ENCODE measurements around the gene PITPNM1.

The PITPNM1 gene

DNA sequence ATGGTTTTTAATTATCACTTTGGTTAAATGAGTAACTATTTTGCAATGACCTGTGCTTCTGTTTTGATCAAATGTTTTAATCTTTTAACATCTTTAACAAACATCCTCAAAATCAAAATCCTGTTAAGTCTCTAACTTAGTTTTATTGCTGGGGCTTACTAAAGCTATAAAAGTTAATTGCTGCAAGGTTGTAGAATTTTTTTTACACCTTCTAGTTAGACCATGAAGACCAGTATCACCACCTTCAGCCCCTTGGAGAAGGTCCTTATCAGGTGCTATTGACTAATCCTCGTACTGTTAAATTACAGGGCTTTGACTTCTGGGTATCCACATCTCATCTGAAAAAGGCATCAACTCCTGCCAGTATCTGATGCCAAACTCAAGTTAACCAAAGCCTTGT, 30.4 kb upstream of the PITPNM1 start:
- Mint-ChIP-seq H3K36me3 (no peaks in the 10 kb centered on the region), H3K27ac (no peak overlapping the region), H3K4me3 (no peak overlapping the region), H3K27me3 (peaks cover 8% of the 10 kb centered on the region), H3K4me1 (no peaks in the 10 kb centered on the region), H3K9me3 (peaks cover 15% of the 10 kb centered on the region)
- ATAC-seq (ENCODE audit: low read depth) (no peak), DNase-seq (ENCODE audit: low spot score in 2 of 2) (no peak)

DNA sequence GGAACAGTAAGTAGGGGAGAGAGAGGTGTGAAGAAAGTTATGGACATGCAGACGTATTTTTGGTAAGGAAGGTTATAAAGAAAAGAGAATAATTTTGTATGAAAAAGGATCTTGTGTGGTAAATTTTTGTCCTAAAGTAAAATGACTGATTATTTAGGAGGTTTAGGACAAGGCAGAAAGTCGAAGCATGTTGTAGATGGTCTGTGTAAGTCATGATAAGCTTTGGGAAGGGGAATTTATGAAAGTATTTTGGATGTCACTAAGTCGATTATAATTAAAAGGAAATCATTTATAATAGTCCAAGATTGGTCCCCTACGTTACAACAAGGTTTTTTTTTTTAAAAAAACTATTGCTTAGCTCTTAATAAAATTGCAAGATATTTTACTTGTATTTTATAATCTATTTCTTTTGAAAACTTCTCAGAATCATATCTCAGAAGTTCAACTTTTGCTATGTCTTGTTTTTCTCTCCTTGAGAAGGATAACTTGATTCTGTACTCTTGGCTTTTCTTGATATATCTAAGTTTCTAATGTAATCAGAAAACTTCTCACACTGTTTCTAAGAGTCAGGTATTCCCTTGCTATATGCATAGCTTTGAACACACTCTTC, 29.0 kb upstream of the PITPNM1 start:
- no peaks in the 10 kb centered on the region for H3K36me3 Mint-ChIP-seq
- H3K27me3 Mint-ChIP-seq = peaks cover 11% of the 10 kb centered on the region
- ATAC-seq (ENCODE audit: low read depth) (no peak), DNase-seq (ENCODE audit: low spot score in 2 of 2) (no peak)
- no peak overlapping the region for H3K27ac Mint-ChIP-seq
- peaks cover 15% of the 10 kb centered on the region for H3K9me3 Mint-ChIP-seq
- no peaks in the 10 kb centered on the region for H3K4me1 Mint-ChIP-seq
- no peak overlapping the region for H3K4me3 Mint-ChIP-seq

DNA sequence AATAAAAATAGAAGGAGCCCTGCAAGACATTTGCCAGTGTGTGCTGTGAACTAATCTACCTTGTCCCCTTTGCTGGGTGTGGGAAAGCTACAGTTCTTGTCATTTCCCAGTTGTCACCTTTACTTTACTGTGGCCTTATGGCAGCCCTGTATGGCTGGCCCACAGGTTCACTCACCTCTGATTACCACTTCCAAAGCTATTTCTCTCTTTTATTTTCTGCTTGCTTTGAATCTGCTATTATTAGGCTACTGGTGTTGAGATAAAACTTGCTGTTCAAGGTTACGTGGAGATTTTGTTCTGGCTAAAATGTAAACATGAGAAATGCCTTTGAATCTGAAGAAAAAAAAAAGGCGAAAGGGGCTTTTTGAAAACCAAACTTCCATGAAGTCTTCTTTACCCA, 27.7 kb upstream of the PITPNM1 start:
- no peaks in the 10 kb centered on the region for H3K36me3 Mint-ChIP-seq
- no peaks in the 10 kb centered on the region for H3K4me1 Mint-ChIP-seq
- peaks cover 15% of the 10 kb centered on the region for H3K9me3 Mint-ChIP-seq
- H3K4me3 Mint-ChIP-seq = no peak overlapping the region
- H3K27ac Mint-ChIP-seq = no peak overlapping the region
- DNase-seq (ENCODE audit: low spot score in 2 of 2) (no peak), ATAC-seq (ENCODE audit: low read depth) (no peak)
- peaks cover 9% of the 10 kb centered on the region for H3K27me3 Mint-ChIP-seq

DNA sequence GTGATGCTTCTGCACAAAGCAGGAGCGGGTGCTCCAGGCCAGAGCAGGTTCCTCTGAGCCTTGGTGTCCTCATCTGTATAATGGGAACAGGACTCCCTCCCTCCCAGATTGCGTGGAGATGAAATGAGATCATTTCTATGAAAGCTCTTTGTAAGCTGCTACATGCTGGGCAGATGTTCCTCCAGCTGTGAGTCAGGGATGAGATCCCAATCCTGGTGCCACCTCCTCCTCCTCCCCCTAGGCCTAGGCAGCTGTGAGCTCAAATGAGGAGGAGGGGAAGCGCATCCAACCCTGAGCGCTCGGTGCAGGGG, 25.1 kb upstream of the PITPNM1 start:
- peaks cover 23% of the 10 kb centered on the region for H3K27me3 Mint-ChIP-seq
- peaks cover 20% of the 10 kb centered on the region for H3K9me3 Mint-ChIP-seq
- no peak for DNase-seq (ENCODE audit: low spot score in 2 of 2)
- ATAC-seq (ENCODE audit: low read depth) = no peak
- H3K4me3 Mint-ChIP-seq = no peak overlapping the region
- H3K36me3 Mint-ChIP-seq = peaks cover 5% of the 10 kb centered on the region
- H3K27ac Mint-ChIP-seq = no peak overlapping the region
- no peaks in the 10 kb centered on the region for H3K4me1 Mint-ChIP-seq

DNA sequence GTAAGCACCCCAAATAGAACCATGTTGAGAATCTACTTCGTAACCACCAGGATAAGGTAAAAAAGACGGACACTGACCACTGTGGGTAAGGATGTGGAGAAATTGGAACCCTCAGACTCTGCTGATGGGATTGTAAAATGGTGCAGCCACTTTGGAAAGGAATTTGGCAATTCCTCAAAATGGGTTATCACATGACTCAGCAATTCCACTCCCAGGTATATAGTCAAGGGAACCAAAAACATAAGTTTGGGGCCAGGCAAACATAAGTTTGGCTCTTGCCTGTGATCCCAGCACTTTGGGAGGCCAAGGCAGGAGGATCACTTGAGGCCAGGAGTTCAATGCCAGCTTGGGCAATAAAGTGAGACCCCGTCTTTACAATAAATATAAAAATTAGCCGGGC, 23.2 kb upstream of the PITPNM1 start:
- Mint-ChIP-seq H3K36me3 (peaks cover 5% of the 10 kb centered on the region), H3K9me3 (peaks cover 11% of the 10 kb centered on the region), H3K4me3 (no peak overlapping the region), H3K4me1 (no peaks in the 10 kb centered on the region), H3K27me3 (peaks cover 31% of the 10 kb centered on the region), H3K27ac (no peak overlapping the region)
- DNase-seq (ENCODE audit: low spot score in 2 of 2) = no peak
- no peak for ATAC-seq (ENCODE audit: low read depth)

DNA sequence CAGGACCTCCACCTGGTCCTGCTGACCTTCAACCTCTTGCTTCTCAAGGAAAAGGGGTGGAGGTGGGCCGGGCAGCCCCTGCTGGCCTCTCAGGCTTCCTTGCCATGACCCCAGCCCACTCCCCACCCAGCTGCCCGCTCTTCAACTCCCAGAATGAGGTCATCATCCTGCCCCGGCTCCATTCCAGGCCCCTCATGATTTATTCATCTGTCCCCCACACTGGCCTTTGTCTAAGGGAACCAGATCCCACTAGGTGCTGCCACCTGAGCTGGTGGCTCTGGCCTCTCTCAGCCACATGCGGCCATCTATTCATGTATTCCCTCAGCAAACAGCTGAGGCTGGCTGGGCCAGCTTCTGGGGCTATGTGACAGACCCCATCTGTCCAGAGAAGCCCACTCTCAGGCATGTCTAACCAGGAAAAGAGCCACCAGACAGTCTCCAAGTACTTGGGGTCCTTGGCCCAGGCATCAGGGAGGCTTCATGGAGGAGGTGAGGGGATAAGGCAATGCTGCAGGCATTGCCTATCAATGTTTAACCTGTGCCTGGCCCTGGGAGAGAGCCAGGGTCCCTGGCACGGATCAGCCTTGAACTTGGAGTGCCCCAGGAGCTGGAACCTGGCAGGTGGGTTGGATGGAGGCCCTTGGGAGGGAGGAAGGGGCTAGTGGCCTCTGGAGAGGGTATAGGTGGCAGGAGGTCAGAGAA, 20.3 kb upstream of the PITPNM1 start:
- peaks cover 34% of the 10 kb centered on the region for H3K27me3 Mint-ChIP-seq
- no peak overlapping the region for H3K27ac Mint-ChIP-seq
- H3K9me3 Mint-ChIP-seq = peaks cover 5% of the 10 kb centered on the region

DNA sequence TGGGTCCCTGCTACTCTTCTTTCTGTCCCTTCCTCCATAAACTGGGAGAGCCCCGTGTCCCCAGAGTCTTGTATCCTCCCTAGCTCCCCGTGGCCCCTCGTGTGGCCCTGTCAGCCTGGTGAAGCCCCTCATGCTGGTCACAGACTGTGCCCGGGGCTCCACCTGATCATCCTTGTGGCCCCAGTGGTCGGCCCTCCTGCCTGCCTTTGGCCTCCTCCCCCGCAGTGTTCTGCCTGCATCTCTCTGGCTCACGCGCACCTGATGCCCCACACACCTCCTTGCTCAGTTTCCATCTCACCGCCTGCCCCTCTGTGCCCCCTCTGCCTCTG, 19.3 kb upstream of the PITPNM1 start:
- Mint-ChIP-seq H3K9me3 (peaks cover 5% of the 10 kb centered on the region), H3K4me3 (no peak overlapping the region), H3K27ac (no peak overlapping the region), H3K27me3 (peaks cover 34% of the 10 kb centered on the region), H3K4me1 (no peaks in the 10 kb centered on the region), H3K36me3 (peaks cover 5% of the 10 kb centered on the region)
- DNase-seq (ENCODE audit: low spot score in 2 of 2) (no peak), ATAC-seq (ENCODE audit: low read depth) (no peak)

More for the DNA sequence above, 20.3 kb upstream of the PITPNM1 start:
- no peak for DNase-seq (ENCODE audit: low spot score in 2 of 2)
- Mint-ChIP-seq H3K36me3 (peaks cover 5% of the 10 kb centered on the region), H3K4me3 (no peak overlapping the region), H3K4me1 (no peaks in the 10 kb centered on the region)
- no peak for ATAC-seq (ENCODE audit: low read depth)

DNA sequence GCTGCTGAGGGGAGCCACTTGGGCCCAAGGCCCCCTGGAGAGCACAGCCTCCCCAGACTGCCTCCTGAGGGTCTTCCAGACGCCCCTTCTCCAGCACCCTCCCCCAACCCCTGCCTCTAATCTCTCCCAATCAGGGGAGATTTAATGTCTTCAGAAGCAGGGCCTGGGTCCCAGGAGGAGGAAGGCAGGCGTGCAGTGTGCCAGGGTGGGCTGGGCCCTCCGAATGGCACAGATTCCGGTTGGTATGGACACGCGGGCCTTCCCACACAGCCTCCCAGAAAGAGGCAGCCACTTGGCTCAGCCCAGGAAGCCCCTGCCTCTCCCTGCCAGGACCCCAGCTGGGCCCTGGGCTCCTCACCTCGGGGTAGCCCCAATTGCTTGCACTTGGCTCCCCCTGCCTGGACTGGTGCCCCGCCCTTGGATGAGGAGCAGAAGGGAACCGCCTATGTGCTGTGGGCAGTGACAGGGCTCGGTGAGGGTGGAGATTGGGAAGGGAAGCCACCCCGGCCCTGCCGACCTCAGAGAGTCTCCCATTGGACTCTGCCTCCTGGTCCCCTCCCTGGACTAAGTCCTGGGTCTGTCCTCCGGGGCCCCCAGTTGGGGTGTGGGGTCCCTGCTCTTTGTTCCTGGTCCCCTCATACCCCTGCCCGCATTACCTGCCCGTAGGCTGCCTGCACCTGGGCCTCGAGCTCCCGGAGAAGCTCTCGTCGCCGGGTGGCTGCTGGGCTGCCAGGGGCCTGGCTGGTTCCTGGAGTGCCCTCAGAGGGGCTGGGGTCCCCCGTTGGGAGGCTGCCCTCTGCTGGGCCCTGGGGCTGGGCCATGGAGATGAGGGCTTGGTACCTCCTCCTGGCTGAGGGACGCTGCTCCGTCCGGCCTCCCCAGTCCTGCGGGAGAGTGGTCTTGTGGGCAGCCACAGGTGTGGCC, 18.7 kb upstream of the PITPNM1 start:
- DNase-seq (ENCODE audit: low spot score in 2 of 2) (no peak), ATAC-seq (ENCODE audit: low read depth) (no peak)
- Mint-ChIP-seq H3K4me3 (no peak overlapping the region), H3K27me3 (peaks cover 30% of the 10 kb centered on the region), H3K27ac (no peak overlapping the region), H3K36me3 (peaks cover 5% of the 10 kb centered on the region), H3K9me3 (peaks cover 5% of the 10 kb centered on the region), H3K4me1 (no peaks in the 10 kb centered on the region)

DNA sequence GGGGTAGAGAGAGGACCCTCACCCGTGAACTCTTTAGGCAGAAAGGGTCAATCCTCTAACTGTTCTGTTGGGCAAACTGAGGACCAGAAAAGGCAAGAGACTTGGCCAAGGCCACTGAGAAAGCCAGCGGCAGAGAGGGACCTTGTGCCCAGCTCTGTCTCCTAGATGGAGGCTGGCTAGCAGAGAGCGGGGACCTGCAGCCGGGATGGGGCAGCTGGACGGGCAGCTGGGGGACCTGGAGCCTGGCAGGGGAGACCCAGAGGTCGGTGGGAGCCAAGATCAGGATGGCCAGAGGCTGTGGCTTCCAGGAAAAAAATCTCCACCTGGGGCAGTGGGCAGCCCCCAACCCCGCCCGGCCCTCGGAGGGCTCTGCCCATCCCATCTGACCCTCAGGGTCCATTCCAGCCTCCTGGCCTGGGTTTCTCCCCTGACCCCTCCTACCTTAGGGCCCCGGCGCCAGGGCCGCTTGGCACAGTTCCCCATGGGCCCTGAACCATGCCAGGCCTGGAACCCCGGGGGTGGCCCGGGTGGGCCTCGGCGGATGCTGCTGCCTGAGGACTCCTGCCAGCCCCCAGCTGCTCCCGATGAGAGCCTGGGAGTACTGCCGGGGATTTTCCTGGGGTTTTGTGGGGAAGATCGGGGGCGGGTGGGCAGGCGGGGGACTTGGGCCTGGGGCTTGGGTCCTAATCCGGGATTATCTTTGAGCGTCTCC, 17.8 kb upstream of the PITPNM1 start, which contains the start of gene CABP2:
CABP2 (minus strand) TSS at position 603 of the 712 bp plus-strand sequence; CDS start at position 483, 120 bp downstream.
- H3K4me1 Mint-ChIP-seq = no peaks in the 10 kb centered on the region
- no peak within 1 kb of the TSS for H3K27ac Mint-ChIP-seq
- peaks cover 27% of the 10 kb centered on the region for H3K27me3 Mint-ChIP-seq
- DNase-seq (ENCODE audit: low spot score in 2 of 2) (no peak), ATAC-seq (ENCODE audit: low read depth) (no peak)
- peaks cover 5% of the 10 kb centered on the region for H3K9me3 Mint-ChIP-seq
- peaks cover 5% of the 10 kb centered on the region for H3K36me3 Mint-ChIP-seq
- H3K4me3 Mint-ChIP-seq = no peak within 1 kb of the TSS

DNA sequence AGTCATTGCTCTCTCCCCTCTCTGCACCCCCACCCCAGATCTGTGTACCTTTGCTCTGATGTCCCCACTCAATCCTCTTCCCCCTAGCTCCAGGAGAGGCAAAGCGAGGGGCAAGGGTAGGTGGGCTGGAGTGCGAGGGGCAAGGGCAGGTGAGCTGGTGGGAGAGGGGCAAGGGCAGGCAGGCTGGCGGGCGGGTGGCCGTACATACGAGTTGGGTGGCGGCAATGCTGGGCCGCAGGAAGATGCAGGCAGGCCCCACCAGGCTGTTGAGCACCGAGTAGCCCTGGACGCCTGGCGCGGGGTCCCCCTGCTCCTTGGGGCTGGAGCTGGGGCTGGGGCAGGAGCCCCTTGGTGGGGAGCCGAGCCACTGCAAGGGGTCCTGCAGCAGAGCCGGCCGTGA, 17.2 kb upstream of the PITPNM1 start:
- Mint-ChIP-seq H3K27ac (no peak overlapping the region), H3K4me1 (no peaks in the 10 kb centered on the region), H3K27me3 (peaks cover 24% of the 10 kb centered on the region), H3K4me3 (no peak overlapping the region), H3K36me3 (peaks cover 2% of the 10 kb centered on the region), H3K9me3 (peaks cover 2% of the 10 kb centered on the region)
- no peak for DNase-seq (ENCODE audit: low spot score in 2 of 2)
- ATAC-seq (ENCODE audit: low read depth) = no peak

DNA sequence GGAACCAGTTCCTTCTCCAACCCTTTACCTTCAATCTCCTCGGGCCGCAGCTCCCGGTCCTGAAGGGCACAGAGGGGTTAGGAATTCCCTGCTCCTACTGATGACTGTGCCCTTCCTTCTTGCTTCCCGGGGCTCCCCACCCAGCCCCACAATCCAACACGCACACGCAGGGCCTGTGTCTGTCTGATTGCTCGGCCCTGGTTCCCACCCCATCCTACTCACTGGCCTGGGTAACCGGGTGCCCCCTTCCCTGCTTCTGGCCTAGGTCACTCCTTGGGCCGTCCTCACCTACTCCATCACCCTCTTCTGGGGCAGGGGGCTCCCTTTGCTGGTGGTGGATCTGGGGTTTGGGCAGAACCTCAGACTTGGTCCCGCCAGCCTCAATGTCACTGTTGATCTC, 16.8 kb upstream of the PITPNM1 start:
- peaks cover 21% of the 10 kb centered on the region for H3K27me3 Mint-ChIP-seq
- H3K4me3 Mint-ChIP-seq = no peak overlapping the region
- no peak for ATAC-seq (ENCODE audit: low read depth)
- H3K36me3 Mint-ChIP-seq = no peaks in the 10 kb centered on the region
- no peak overlapping the region for H3K27ac Mint-ChIP-seq
- no peak for DNase-seq (ENCODE audit: low spot score in 2 of 2)
- no peaks in the 10 kb centered on the region for H3K9me3 Mint-ChIP-seq
- H3K4me1 Mint-ChIP-seq = no peaks in the 10 kb centered on the region

DNA sequence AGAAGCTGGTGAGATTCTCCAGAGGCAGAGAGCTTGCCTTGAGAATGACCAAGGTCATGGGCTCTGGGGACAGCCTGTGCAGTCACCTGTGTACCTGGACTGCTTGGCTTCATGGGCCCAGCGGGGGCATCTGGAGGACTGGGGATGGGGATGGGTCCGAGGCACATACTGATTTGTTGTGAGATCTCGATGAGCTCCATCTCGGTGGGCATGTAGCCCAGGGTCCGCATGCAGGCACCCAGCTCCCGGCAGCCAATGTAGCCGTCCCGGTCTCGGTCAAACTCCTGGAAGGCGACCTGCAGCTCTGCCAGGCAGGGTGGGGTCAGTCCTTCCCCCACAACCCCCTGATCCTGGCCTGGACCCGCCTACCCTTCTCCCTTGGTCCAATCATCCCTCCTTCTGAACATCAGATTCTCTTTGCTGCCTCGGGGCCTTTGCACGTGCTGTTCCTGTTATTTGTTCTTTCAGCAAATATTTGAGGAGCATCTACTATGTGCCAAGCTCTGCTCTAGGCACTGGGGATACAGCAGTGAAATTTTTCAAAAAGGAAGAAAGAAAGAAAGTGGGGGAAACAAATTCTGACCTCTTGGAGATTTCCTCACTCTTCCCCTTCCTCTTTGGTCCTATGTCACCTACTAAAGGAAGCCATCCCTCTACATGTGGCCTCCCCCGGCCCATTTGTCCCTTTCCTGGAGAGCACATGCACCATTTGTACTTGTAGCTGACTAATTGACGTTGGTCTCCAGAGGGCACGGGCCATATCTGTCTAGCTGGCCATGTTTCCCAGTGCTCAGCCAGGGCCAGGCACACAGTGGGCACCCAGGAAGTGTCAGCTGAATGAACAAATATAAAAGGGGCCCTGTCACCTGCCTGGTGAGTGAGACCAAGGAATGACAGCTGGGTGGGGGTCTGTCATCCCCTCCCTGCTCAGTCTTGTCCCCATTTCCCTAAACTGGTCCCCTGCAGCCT, 16.0 kb upstream of the PITPNM1 start:
- ATAC-seq (ENCODE audit: low read depth) (no peak), DNase-seq (ENCODE audit: low spot score in 2 of 2) (no peak)
- Mint-ChIP-seq H3K27me3 (peaks cover 18% of the 10 kb centered on the region), H3K4me3 (no peak overlapping the region), H3K27ac (no peak overlapping the region), H3K36me3 (no peaks in the 10 kb centered on the region), H3K4me1 (no peaks in the 10 kb centered on the region), H3K9me3 (no peaks in the 10 kb centered on the region)

DNA sequence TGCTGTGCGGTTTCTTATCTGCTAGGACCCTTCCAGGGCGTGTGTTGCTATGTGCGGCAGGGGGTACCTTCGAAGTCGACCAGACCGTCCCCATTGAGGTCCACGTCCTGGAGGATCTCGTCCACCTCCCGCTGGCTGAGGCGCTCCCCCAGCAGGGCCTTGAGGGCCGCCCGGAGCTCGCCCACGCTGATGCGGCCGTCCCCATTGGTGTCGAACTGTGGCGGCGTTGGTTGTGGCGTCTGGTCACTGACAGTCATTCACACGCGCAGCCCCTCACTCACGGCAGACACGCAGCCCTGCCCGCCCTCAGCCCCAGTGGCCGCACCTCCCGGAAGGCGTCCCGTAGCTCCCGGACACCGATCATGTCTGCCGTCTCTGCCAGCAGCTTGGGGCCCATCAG, 14.6 kb upstream of the PITPNM1 start:
- Mint-ChIP-seq H3K4me3 (no peak overlapping the region), H3K27me3 (peaks cover 10% of the 10 kb centered on the region), H3K36me3 (no peaks in the 10 kb centered on the region), H3K9me3 (no peaks in the 10 kb centered on the region), H3K27ac (no peak overlapping the region), H3K4me1 (no peaks in the 10 kb centered on the region)
- DNase-seq (ENCODE audit: low spot score in 2 of 2) (no peak), ATAC-seq (ENCODE audit: low read depth) (no peak)

Measured in memory B cell (primary cell).